Panc1 (cell line): ENCODE data around the gene SVOP. TPM values are rescaled to one million over a fixed set of nuclear protein-coding genes. Genes with fewer than 3 reads are reported as not detected.

Source experiments
- ATAC-seq: fragments of 200-7000 bp; cut with Tn5 transposase; 2 replicates; pipeline ENCODE4 v1.9.1; 2020; ENCODE audit warnings: mild to moderate bottlenecking, moderate library complexity
- BruUV-seq: library from RNA; stranded (reverse); fragments of 400-500 nt; replicated peaks from 2 replicates; lab custom pipeline; 2021; lab: Mats Ljungman, UMichigan
- CTCF ChIA-PET: fragments of 300-600 bp; sonication (Branson Sonifier 250); formaldehyde crosslinking; loops from one replicate; lab custom pipeline; 2022; ENCODE audit warnings: antibody characterized with exemption; lab: Charles Lee
- POLR2A ChIA-PET: fragments of 300-600 bp; sonication (Branson Sonifier 250); formaldehyde crosslinking; loops from one replicate; lab custom pipeline; 2022; ENCODE audit warnings: antibody characterized with exemption; lab: Charles Lee
- DNase-seq: peaks from one replicate; pipeline ENCODE4 v3.0.0-alpha.2; 2010; ENCODE audit warnings: low read depth, low spot score
- H3K27ac ChIP-seq: 2 replicates; pipeline ENCODE4 v1.5.1; 2011; ENCODE audit warnings: mild to moderate bottlenecking, low read length, inconsistent platforms
- H3K27me3 ChIP-seq: fragments of 200-500 bp; sonication (Bioruptor generic); 2 replicates; pipeline ENCODE4 v1.6.0; 2014; ENCODE audit warnings: low read length, inconsistent platforms; ENCODE audit not compliant: control insufficient read depth, insufficient read depth
- H3K36me3 ChIP-seq: fragments of 200-500 bp; sonication (Bioruptor generic); 2 replicates; pipeline ENCODE4 v1.5.1; 2014; ENCODE audit warnings: inconsistent platforms, mild to moderate bottlenecking, low read length, moderate library complexity; ENCODE audit not compliant: control insufficient read depth, insufficient read depth
- H3K4me1 ChIP-seq: 2 replicates; pipeline ENCODE4 v1.5.1; 2011; ENCODE audit warnings: inconsistent platforms, mild to moderate bottlenecking, low read length, moderate library complexity; ENCODE audit not compliant: control insufficient read depth, insufficient read depth
- H3K4me3 ChIP-seq, 2 experiments: 2 replicates each; pipeline ENCODE4 v1.5.1; 2011 to 2012; ENCODE audit warnings: low read depth in 2 of 2, low read length in 2 of 2, mild to moderate bottlenecking in 2 of 2, inconsistent platforms in 1 of 2, moderate library complexity in 1 of 2
- H3K9me3 ChIP-seq: fragments of 200-500 bp; sonication (Bioruptor generic); 2 replicates; pipeline ENCODE4 v1.5.1; 2014; ENCODE audit warnings: low read depth, mild to moderate bottlenecking, inconsistent platforms, low read length, moderate library complexity; ENCODE audit not compliant: control insufficient read depth, insufficient read depth
- CTCF ChIP-seq: fragments of 450-650 bp; IDR thresholded peaks from 2 replicates; pipeline ENCODE4 v1.5.1; 2017; ENCODE audit warnings: mild to moderate bottlenecking
- POLR2AphosphoS5 ChIP-seq: IDR thresholded peaks from 2 replicates; pipeline ENCODE4 v1.6.1; 2012; ENCODE audit warnings: mild to moderate bottlenecking, low read depth, low read length, moderate library complexity
- REST ChIP-seq, 2 experiments: IDR thresholded peaks; 2 replicates each; pipeline ENCODE4 v1.6.1; 2011 to 2012; ENCODE audit warnings: low read depth in 2 of 2, control low read depth in 1 of 2, low read length in 1 of 2, mild to moderate bottlenecking in 1 of 2, moderate library complexity in 1 of 2; ENCODE audit not compliant: insufficient read depth in 1 of 2
- SIN3A ChIP-seq: IDR thresholded peaks from 2 replicates; pipeline ENCODE4 v1.6.1; 2012; ENCODE audit warnings: low read depth, mild to moderate bottlenecking, low read length, moderate library complexity, borderline replicate concordance; ENCODE audit not compliant: insufficient read depth
- TCF7L2 ChIP-seq: IDR thresholded peaks from 2 replicates; pipeline ENCODE4 v1.6.1; 2011; ENCODE audit warnings: mild to moderate bottlenecking, low read depth, low read length, inconsistent platforms
- in situ Hi-C: cut with HindIII; loops from 2 replicates; pipeline ENCODE4 v1.10.0; 2016; ENCODE audit warnings: low sequenced_read_pairs, low pct_unique_long_range_greater_than_20kb
- intact Hi-C: fragments of 100-400 bp; cut with micrococcal nuclease; formaldehyde crosslinking; loops from one replicate; pipeline ENCODE4 v1.10.0; 2022; ENCODE audit not compliant: unreplicated experiment
- total RNA-seq: library from RNA; stranded (reverse); gene quantifications from one replicate; pipeline ENCODE4 v1.2.1, GENCODE V29; 2021; ENCODE audit not compliant: unreplicated experiment

The SVOP gene
- total RNA-seq, 1 experiment from 2014 or later, result not detected

GRCh38 chr12:109036975-109037374 is 16.1 kb upstream of the SVOP start:
- ATAC-seq (no peak), DNase-seq (no peak)
- BruUV-seq, result no TSS peak
- CTCF ChIA-PET, result no interaction called here
- intact Hi-C loops, result no loop called here
- in situ Hi-C loops, result no loop called here
- Histone ChIP-seq H3K27me3 (peaks cover 5% of the 10 kb centered on the region; the same call in 1 of the 2 replicates), H3K36me3 (no peaks in the 10 kb centered on the region), H3K9me3 (no peaks in the 10 kb centered on the region; the same call in 1 of the 2 replicates), H3K4me3 (no peak overlapping the region), H3K27ac (no peak overlapping the region), H3K4me1 (no peaks in the 10 kb centered on the region)
- no peak for TF ChIP-seq CTCF
- TF ChIP-seq POLR2AphosphoS5, result no peak
- TF ChIP-seq SIN3A, result no peak
- no peak for TF ChIP-seq TCF7L2
- TF ChIP-seq REST (IDR thresholded peaks at IDR 0.05; ENCODE audit: insufficient read depth in 1 of 2, low read depth in 2 of 2, low read length in 1 of 2), result no peak
- POLR2A ChIA-PET, result interaction anchor here (0.6 kb wide), 1 partner anchor 80 kb away, joined by 3 read pairs; no protein-coding TSS in a partner anchor

GRCh38 chr12:109033239-109034196 is 12.7 kb upstream of the SVOP start:
- Histone ChIP-seq H3K27me3 (peaks cover 15% of the 10 kb centered on the region), H3K36me3 (no peaks in the 10 kb centered on the region), H3K4me1 (no peaks in the 10 kb centered on the region), H3K4me3 (no peak overlapping the region), H3K27ac (no peak overlapping the region), H3K9me3 (no peaks in the 10 kb centered on the region)
- no peak for ATAC-seq
- in situ Hi-C loops (no loop called here), intact Hi-C loops (no loop called here)
- TF ChIP-seq TCF7L2, result no peak
- TF ChIP-seq REST (IDR thresholded peaks at IDR 0.05; ENCODE audit: insufficient read depth in 1 of 2, low read depth in 2 of 2, low read length in 1 of 2), result no peak
- TF ChIP-seq SIN3A, result no peak
- no peak for TF ChIP-seq POLR2AphosphoS5
- no peak for TF ChIP-seq CTCF
- no TSS peak for BruUV-seq
- ChIA-PET CTCF (interaction anchor here (0.6 kb wide), 1 partner anchor 58 kb away, joined by 3 read pairs; no protein-coding TSS in a partner anchor), POLR2A (no interaction called here)
- no peak for DNase-seq
